EL (cell line): ENCODE data around the gene FAT1.

Experiments used
- DNase-seq: peaks from one replicate; pipeline ENCODE4 v3.0.0-alpha.2; 2016

Gene FAT1

DNA sequence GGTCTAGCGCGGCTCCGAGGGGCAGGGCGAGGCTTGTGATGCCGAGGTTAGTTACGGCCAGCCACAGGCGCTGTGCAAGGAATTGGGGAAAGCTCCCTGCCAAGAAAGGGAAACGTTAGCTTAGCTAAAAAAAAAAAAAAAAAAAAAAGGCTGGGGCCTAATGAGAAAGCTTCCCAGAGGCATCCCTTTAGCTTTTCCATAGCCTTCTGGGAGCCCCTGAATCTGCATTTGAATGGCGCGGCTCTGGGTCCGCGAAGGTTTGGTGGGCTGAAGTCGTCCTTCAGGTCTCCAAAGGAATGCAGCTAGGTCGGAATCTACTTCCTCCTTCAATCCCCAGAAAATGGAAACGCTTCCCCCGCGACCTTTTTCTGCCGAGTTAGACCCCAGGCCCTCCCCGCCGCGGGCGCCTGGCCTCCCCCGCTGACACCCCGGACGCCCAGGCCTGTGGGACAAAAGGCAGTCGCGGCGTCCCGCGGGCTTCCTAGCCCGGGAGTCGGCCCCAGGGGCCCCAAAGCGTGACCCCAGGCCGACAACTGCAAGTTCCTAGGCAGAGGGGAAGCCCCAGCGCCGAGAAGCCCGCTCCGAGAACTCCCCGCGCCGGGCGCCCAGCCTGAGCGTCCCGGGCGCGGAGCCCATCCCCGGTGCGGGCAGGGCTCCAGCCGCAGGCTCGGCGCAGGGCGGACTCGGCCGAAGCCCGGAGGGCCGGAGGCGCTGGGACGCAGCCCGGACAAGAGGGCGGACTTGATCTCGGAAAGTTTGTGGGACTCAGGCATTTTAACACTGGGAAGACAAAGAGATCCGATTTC, 605 bp upstream of the FAT1 start:
- peak; percentile 48 for DNase-seq

DNA sequence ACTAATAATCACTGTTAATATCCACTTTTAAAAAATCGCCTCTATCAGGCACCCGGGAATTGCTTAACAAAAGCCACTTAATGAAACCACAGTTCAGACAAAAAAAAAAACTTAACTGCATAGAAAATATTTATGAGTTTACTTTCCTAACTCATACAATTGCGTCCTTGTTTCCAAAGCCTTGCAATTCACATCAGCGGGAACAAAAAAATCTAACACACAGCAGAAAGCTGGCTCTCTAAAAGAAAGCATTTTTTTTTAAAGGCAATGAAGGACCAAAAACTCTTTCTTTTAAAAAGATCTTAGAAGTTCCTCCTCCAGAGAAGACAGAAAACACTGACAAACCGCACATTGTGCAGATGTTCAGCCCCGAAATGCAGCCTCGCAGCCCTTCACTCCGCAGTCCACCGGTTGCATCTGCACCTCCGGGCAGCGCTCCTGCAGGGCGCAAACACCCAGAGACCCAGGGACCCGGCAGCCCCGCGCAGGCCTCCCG, 812 bp downstream of the FAT1 start:
- peak; percentile 37 for DNase-seq

DNA sequence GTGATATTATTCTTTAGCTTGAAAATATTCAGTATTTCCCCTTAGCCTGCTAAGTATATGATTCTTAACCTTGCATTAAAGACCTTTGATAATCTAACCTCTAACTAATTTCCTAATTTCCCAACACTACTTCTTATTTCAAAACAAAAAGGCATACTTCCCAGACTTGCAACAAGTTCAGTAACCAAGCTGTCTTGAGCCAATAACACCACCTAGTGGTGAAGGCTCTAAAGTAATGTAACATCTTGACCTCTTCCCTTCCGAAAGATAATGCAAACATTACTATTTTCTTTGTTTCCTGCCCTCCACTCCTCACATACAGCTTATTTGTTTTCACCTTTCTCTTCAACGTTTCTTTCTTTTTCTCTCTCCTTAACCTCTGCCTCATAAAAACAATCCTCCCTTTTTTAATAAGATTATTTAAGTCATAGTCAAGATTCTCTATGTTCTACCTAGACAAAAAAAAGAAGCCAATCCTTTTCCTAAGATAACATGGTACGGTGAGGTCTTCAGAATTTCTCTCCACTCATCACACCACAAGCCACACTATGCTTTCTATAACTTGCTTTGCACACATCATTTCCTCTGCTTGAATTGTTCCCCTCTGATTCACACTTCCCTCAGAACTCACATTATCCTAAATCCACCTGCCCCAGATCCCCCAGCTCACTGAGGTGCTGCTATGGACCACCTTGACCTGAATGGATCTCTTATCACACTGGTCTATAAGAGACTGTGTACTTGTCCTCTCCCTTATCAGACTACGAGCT, 3.5 kb downstream of the FAT1 start:
- peak; percentile 28 for DNase-seq

DNA sequence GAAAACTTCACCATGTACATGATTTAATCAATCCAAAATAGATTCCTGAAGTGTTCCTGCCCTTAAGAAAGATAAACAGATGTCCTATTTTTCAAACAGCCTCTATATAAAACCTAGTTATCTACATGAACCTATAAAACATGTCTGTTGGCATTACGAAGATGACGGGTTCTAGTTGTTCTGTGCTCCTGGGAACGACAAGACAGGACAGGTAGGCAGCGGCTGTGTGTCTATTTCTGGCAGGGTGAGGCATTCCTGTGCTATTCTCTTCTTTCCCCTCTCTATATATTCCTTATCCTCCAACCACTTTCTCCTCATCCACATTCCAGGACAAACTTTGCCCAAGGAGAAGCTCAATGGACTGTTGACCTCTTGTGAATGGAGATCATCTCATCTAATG, 6.1 kb downstream of the FAT1 start:
- no peak for DNase-seq

DNA sequence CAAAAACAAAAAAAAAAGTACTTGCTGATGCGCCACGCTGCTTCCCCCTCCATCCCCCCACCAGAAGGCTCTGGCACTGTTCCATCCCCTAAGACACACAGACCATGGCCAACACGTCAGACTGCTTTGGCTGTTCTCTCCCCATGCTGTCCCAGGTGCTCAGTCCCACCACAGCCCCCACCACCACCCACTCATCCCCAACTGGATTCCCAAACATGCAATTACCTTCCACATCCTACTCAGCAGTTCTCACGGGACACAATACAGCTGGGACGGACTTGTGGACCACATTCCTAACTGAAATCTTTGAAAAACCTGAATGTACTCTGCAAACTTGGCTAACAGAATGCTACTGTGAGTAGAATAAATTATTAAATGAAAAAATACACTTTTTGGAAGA, 8.6 kb downstream of the FAT1 start:
- DNase-seq: no peak

DNA sequence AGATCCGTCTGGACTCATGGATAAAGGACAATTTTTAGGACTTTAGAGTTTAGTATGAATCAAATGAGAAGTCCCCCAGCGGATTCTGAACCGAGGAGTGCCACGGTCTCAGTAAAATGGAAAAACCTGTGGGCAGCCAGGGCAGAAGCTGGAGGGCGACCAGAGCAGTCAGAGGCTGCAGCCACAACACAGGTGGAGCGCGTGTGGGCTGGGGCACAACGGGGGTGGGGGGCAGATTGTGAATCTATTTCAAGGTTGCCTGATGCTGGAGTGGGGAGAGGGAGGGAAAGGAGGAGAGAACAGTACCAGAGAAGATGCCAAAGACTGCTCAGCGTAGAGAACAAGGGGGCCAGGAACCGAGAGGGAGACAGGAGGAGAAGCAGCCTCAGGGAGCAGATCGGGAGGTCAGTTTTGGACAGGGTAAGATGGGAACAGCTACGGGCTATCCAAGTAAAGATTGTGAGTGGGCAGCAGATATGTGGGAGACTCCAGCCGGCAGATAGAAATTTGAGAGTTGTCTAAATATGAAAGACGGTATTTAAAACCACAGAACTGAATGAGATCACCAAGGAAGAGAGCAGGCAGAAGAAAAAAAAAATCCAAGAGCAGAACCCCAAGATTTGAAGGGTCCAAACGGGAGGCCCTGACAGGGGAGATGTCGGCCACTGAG, 9.5 kb downstream of the FAT1 start:
- DNase-seq: no peak

DNA sequence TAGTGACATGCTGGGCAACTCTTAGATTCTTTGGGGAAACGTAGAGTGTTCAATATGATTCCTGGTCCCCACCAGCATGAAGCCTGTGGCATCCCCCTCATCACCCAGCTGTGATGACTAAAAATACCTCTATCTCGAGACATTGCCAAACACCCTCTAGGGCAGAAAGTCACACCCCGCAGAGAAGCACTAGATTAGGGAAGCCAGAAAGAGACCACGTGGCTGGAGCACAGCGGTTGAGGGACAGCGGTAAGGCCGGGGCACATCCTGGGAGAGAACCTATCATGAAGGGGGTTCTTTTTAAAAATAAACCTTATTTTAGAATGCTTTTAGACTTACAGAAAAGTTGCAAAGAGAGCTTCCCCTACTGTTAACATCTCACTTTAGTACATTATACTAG, 11.0 kb downstream of the FAT1 start:
- peak; percentile 55 for DNase-seq

DNA sequence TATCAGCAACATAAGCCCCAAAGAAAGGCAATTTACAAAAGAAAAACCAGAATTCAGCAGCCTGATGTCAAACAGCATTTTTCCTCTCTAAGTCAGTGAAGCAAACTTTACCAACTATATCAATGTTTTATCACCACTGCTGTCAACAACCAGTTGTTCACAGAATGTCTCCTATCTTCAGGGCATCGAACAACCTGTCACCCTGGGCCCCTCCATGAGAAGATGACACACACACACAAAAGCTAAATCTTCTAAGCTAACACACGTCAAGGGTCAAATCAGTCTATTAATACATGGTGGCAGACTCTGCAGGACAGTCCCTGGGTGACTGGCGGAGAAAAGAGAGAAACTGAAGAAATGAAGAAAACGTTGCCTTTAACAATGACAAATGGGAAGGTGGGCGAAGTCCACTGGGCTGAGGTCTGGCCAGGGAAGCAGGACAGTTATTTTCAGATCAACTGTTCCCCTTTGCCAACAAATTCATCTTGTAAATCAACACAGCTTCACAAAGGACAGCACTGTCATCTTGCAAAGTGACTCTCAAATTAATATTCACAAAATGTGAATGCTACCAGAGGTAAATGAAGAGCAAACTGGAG, 13.0 kb downstream of the FAT1 start:
- no peak for DNase-seq

DNA sequence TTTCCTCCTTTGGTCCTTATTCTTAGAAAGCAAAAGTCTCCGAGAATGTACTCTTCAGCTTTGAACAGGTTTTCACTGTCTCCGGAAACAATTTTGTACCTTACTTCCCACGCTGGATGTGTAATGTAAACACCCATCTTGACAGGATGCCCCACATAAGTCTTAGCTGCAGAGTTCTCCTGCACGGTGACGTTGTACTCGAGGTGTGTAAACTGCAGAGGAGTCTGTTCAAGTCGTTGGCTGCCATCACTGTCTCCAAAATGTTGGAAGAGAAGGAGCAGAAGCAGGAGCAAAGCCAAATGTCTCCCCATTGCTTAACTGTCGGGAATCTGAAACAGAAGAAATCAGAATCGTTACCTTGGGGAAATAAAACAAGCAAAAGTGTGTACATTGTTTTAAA, 14.1 kb downstream of the FAT1 start:
- DNase-seq: no peak

DNA sequence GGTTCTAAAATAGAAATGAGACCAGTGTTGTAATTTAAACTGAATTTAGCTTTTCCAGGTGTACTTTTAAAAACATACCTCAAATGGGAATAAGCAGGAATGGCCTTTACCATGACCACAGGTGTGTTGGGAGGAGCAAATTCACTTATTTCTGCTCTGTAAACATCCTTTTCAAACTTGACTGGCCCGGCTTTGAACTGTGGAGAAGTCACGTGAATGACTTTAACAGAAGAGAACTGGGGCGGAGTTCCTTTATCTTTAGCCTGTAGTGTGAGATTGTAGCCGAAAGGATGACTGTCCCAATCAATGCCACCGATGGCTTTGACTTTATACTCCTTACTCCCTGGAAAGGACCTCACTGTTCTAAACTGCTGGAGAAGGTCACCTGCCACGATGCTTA, 15.1 kb downstream of the FAT1 start:
- no peak for DNase-seq

DNA sequence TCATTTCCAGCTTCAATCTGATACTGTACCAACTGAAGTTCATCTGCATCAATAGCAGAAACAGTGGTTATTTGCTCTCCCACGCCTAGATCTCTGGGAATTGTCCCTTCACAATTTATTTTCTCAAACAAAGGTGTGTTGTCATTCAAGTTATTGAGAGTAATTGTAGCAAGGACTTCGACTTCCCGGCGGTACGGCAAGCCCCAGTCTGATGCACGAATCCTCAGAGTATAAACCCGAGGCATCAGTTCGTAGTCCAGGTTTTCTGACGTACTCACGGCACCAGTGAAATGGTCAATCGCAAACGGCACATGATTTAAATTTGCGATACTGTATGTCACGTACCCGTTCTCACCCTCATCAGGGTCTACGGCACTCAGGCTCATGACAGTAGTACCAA, 15.7 kb downstream of the FAT1 start:
- DNase-seq: no peak

DNA sequence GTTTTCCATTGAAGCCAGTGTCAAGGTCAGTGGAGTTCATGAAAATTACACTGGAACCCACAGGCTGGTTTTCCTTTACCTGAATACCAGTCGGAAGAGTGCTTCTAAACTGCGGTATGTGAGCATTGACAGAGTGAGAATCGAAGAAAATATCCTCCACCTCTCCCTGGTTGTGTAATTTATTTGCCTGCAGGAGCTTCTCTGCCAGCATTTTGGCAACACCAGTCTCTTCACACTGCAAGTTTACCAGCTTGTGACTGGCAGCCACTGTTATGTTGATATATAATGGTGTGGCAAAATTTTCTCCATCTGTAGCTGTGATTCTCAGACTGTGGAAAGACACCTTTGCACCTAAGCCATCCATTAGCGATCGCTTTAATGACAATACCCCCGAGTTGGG, 16.1 kb downstream of the FAT1 start:
- no peak for DNase-seq

DNA sequence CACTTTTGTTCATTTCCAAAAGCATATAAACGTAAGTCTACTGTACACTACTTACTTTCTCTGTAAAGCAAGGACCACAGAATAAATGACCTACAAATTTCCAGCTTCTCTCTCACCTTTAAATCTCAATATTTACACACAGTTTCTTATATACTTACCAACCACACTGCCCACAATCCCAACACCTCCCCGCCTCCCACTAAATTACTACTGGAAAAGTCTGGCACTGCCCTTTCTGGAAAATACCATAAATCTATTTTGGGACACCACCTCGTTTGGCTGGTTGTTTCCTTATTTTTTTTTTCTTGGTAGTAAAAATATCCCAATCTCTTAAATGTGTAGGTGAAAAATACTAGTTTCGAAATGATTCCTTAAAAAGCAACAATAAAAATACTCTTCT, 19.6 kb downstream of the FAT1 start:
- DNase-seq: no peak

DNA sequence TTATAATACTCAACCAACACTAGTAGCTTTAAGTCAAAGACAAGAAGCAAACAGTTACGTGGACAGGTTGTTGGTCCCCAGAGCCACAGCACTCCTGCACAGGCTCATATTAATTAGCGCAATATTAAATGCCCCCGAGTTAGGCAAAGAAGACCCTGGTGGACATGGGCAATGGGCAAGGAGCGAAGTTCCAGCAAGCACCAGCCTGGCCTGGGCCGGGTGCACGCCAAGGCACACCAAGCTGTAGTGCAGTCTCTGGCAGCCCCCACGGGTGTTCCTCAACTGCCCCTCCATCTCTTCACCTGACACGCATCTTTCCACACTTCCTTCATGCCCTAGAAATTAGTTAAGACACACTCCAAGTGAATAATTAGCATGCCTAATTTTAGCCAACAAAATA, 20.1 kb downstream of the FAT1 start:
- no peak for DNase-seq

DNA sequence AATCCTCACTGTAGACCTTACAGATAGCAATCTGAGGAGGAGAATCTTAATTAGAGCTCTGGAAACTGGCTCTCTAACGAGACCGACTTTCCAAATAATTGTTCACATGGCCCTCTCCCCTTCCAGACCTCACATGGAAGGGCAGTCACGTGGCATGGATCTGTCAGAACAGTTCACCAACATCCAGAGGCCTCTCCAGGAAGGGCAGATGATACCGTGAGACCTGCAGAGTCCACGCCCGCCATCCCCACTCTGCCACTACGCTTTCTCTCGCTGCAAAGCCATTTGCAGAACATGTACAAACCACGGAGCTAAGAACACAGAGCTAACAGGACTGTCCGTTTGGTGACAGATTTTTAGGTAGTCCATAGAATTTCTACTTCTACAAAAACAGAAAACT, 20.7 kb downstream of the FAT1 start:
- no peak for DNase-seq

DNA sequence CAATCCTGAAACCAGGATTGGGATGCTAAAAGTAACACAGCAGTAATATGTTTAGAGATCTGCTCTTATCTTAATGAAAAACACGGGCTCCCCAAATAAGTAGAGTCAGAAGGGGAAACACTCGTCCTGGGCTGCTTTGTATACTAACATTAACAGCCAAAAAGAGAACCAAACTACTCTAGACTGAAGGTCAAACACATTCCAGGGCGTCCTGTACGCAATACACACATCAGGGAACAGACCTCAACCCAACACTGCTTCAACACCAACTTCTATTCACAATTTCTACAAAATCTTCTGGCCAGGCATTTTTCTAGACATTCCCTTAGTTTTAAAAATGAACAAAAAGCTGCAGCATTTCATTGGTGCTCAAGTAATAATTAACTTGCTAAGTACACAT, 21.4 kb downstream of the FAT1 start:
- DNase-seq: no peak

DNA sequence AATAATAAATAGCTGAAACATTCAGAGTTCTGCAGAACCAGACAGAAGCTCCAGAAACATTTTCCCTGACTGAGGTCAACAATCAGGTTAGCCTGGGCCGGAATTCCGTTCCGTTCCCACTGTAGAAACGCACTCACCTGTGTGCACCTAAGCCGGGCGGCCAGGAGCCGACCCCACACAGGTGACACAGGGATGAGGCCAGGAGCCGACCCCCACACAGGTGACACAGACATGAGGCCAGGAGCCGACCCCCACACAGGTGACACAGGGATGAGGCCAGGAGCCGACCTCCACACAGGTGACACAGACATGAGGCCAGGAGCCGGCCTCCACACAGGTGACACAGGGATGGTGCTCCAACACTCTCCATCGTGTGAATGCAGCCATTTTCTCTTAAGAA, 21.9 kb downstream of the FAT1 start:
- DNase-seq: no peak

DNA sequence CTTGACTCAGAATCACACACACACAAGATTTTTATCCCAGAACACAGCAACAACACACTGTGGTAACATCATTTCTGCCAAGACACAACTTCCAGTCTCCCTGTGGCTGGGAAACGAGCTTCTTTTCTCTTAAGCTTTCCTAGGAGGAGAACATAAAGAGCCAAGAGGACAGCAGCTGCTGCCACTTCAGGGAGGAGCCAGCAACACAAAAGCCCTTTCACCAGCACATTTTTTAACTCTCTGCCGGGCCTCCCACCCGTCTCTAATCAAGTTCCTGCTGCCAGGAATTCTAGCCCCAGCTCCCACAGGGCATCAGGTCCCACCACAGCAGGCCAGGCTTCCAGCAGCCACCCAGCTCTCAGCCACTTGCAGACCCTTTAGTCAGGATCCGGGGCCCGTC, 22.4 kb downstream of the FAT1 start:
- DNase-seq: no peak

DNA sequence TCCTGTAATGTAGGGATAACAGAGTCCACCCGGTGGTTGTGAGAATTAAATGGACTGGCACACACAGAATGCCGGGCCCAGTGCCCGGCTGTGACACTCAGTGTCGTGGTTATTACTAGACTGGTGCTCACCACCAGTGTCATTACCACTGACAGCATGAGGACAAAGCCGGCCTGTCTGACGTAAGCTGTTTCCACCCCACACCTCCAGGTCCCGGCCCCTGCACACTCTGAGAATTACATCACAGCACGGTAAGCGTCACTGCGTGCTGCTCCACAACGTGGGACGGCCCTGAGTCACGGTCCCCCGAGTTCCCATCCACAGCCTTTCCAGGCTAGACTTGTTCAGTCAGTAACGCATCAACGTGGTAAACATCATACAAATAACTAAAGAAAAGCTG, 22.9 kb downstream of the FAT1 start:
- no peak for DNase-seq

DNA sequence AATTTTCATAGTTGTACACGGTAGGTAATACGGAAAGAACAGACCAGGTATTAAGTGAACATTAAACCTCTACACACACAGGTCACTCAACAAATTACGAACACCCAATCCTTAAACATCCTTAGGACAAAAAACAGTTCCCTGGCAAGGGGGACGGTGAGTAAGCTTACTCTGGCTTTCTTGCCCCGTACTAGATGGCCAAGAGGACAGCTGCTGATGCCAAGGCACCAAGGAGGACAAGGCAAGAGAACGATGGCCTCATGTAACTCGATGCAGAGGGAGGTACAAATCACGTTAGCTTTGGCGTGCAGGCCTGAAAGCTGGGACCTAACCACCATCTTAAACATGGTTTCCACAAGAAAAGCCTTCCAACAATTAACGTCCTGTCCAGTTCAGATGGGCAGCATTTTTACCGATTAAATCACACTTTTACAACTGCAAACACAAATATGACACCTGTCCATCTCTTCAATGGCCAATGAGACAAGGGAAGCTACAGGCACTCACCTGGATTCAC, 23.7 kb downstream of the FAT1 start:
- DNase-seq: no peak

DNA sequence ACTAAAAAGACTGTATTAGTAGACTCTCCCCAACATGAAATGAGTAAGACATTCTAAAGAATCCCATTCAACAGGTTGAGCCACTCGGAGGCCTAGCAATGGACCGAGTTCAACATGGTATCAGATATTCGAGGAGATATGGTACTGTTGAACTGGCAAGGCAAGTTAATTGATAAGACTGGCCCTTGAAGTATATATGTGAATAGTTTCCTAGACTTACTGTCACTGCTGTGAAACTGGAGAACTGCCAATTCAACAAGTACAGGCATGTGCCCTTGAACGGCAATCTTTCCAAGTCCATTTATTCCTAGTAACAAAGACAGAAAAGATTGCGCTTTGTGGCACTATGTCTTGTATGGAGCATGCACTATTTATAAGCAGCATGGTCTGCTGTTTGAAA, 24.4 kb downstream of the FAT1 start:
- no peak for DNase-seq

DNA sequence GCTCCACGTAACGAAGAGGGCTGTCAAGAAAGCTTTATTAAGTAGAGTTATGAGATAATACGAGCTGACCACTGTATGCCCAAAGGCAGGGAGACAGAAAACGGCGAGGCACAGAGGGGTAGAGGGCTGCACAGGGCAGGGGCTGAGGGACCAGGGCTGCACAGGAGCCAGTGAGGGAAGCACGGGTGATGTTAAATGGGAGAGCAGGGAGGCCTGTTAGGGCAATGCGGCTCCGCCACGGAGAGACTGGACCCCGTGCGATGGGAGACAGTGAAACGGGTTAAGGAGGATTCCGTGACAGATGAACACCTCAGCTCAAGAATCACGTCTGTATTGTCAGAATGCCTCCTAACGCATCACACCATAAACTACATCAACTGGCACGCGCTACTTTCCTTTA, 25.1 kb downstream of the FAT1 start:
- DNase-seq: no peak

DNA sequence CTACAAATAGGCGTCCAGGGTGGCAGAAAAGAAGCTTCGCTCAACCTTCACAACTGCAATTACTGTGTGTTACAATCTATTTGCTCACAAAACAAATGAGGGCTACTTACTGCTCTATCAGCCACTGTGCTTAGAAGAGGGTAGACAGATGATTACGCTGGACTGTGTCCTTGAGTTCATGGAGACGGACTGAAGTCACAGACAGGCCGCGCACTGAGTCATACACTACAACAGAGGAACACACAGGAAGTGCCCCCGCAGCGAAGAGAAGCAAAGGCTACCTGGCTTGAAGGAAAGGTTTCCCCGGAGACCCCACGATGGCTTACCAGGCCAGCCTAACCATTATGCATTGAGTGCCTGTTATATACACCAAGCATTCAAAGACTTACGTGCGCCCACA, 25.6 kb downstream of the FAT1 start:
- DNase-seq: no peak
